ENCODE measurements around the gene MRPL39.

DNA sequence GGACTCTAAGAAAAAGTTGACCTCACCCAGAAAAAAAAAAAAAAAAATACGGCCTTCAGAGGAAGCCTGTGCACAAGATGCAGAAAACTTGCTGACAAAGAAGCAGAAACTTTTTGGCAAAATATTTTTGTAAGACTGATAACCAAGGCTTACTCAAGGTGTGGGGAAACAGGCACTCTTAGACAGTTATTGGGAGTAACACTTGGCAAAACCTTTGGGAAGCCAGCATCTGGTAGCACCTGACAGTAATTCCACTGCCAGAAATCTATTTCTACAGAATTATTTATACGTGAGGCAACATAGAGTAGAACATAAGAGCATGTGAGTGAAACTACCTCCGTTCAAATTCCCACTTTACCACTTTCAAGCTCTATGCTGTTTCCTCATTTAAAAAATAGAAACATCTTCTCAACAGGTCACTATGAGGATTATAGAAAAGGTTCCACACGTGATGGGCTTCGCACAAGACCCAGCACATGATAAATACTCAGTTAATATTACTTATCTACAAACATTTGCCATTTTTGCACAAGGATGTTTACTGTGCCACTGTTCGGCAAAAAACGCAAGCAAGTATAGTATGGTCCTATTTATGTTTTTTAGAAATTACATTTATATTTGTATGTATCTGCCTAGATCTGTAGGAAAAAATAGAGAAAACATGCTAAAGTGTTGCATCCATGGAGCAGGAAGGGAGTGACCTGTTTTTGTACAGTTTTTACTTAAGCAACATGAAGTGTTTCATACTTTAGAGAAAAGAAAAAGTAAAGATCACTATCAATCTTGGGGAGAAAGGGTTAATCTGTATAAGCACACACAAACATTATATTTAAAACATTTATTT, 22.2 kb downstream of the MRPL39 start:
- TF ChIP-seq, protein P1, sequence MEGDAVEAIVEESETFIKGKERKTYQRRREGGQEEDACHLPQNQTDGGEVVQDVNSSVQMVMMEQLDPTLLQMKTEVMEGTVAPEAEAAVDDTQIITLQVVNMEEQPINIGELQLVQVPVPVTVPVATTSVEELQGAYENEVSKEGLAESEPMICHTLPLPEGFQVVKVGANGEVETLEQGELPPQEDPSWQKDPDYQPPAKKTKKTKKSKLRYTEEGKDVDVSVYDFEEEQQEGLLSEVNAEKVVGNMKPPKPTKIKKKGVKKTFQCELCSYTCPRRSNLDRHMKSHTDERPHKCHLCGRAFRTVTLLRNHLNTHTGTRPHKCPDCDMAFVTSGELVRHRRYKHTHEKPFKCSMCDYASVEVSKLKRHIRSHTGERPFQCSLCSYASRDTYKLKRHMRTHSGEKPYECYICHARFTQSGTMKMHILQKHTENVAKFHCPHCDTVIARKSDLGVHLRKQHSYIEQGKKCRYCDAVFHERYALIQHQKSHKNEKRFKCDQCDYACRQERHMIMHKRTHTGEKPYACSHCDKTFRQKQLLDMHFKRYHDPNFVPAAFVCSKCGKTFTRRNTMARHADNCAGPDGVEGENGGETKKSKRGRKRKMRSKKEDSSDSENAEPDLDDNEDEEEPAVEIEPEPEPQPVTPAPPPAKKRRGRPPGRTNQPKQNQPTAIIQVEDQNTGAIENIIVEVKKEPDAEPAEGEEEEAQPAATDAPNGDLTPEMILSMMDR (conservative IDR thresholded peaks at IDR 0.05; ENCODE audit: low read length), result no peak
- no peak for TF ChIP-seq EZH2phosphoT487 (IDR thresholded peaks at IDR 0.05; ENCODE audit: borderline replicate concordance, low read depth, low read length)

Data from OCI-LY7 (cell line).